GM12878 (cell line): ENCODE measurements around the gene GAS6. TPM values are rescaled to one million over a fixed set of nuclear protein-coding genes. Genes with fewer than 3 reads are reported as not detected.

Source experiments
- BRCA1 ChIP-seq: IDR thresholded peaks from 2 replicates; pipeline ENCODE4 v1.6.1; 2011; ENCODE audit warnings: low read depth, low read length, improper control_type of control experiment
- FOS ChIP-seq: IDR thresholded peaks from 3 replicates; pipeline ENCODE4 v1.6.1; 2011; ENCODE audit warnings: borderline replicate concordance; ENCODE audit not compliant: insufficient read length; ENCODE audit errors: extremely low read depth
- MLLT1 ChIP-seq: fragments of 450-650 bp; IDR thresholded peaks from 2 replicates; pipeline ENCODE4 v1.6.1; 2016; ENCODE audit warnings: mild to moderate bottlenecking
- POLR2AphosphoS2 ChIP-seq: IDR thresholded peaks from 2 replicates; pipeline ENCODE4 v1.6.1; 2011; ENCODE audit warnings: low read depth, mild to moderate bottlenecking, low read length, improper control_type of control experiment, moderate library complexity
- RELA ChIP-seq: fragments of 450-650 bp; IDR thresholded peaks from 2 replicates; pipeline ENCODE4 v1.8.0; 2014; ENCODE audit warnings: borderline replicate concordance; ENCODE audit not compliant: partially characterized antibody
- REST ChIP-seq: IDR thresholded peaks from 2 replicates; pipeline ENCODE4 v1.6.1; 2012; ENCODE audit warnings: mild to moderate bottlenecking, low read depth, low read length
- SUZ12 ChIP-seq: fragments of 200-600 bp; sonication (generic); IDR thresholded peaks from one replicate; pipeline ENCODE4 v1.6.1; 2018; ENCODE audit warnings: antibody characterized with exemption, mild to moderate bottlenecking; ENCODE audit not compliant: unreplicated experiment
- ZNF274 ChIP-seq: IDR thresholded peaks from one replicate; pipeline ENCODE4 v1.8.0; 2011; ENCODE audit not compliant: insufficient read length, insufficient read depth
- polyA plus RNA-seq, 11 experiments: library from polyadenylated mRNA; depleted of rRNA in 4 of 11; unstranded in 6 of 11; stranded (reverse) in 5 of 11; fragments of >200 nt; fragmentation: Nextera tagmentation in 4 of 11; fragmentation: Illumina TruSeq in 1 of 11; extraction: Ambion mirVana in 4 of 11; extraction: Trizol in 1 of 11; gene quantifications; 1 replicate in 1 of 11; 2 replicates in 10 of 11; pipeline versions ENCODE4 v1.2.1 to v1.2.3, GENCODE V29; 2011 to 2016; ENCODE audit warnings: inconsistent platforms in 2 of 11, missing spikeins in 2 of 11, low read depth in 1 of 11
- total RNA-seq, 4 experiments: library from RNA; depleted of rRNA in 3 of 4; stranded (reverse); fragments of >200 nt in 3 of 4; fragmentation: Illumina TruSeq in 1 of 4; extraction: Trizol in 1 of 4; gene quantifications; 2 replicates each; pipeline versions ENCODE4 v1.2.1 to v1.2.3, GENCODE V29; 2013 to 2021
- TF ChIP-seq, protein P1 (sequence below): fragments of 450-650 bp; conservative IDR thresholded peaks from 2 replicates; pipeline ENCODE4 v1.6.1; 2017; ENCODE audit warnings: mild to moderate bottlenecking, moderate library complexity
- TF ChIP-seq, protein P2 (sequence below): IDR thresholded peaks from 2 replicates; pipeline ENCODE4 v1.6.1; 2011; ENCODE audit warnings: borderline replicate concordance, low read depth, mild to moderate bottlenecking, moderate library complexity, mixed read lengths, low read length; ENCODE audit not compliant: insufficient read depth; ENCODE audit errors: extremely low read length

GAS6 gene
- total and polyA plus RNA-seq, 10 of the 15 experiments (the other 5 are each of a cell fraction or from before 2014, with no cell fraction given), result 0.03 to 0.59 (median 0.10) TPM; not detected in 2

- TF ChIP-seq SUZ12 (no peak), FOS (no peak), RELA (no peak), BRCA1 (no peak), MLLT1 (no peak), REST (no peak), POLR2AphosphoS2 (no peak), ZNF274 (no peak)
- TF ChIP-seq, protein P1, sequence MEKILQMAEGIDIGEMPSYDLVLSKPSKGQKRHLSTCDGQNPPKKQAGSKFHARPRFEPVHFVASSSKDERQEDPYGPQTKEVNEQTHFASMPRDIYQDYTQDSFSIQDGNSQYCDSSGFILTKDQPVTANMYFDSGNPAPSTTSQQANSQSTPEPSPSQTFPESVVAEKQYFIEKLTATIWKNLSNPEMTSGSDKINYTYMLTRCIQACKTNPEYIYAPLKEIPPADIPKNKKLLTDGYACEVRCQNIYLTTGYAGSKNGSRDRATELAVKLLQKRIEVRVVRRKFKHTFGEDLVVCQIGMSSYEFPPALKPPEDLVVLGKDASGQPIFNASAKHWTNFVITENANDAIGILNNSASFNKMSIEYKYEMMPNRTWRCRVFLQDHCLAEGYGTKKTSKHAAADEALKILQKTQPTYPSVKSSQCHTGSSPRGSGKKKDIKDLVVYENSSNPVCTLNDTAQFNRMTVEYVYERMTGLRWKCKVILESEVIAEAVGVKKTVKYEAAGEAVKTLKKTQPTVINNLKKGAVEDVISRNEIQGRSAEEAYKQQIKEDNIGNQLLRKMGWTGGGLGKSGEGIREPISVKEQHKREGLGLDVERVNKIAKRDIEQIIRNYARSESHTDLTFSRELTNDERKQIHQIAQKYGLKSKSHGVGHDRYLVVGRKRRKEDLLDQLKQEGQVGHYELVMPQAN, result no peak
- TF ChIP-seq, protein P2, sequence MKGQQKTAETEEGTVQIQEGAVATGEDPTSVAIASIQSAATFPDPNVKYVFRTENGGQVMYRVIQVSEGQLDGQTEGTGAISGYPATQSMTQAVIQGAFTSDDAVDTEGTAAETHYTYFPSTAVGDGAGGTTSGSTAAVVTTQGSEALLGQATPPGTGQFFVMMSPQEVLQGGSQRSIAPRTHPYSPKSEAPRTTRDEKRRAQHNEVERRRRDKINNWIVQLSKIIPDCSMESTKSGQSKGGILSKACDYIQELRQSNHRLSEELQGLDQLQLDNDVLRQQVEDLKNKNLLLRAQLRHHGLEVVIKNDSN, result no peak
Measured at GRCh38 chr13:113898391-113898790, 34.5 kb upstream of the GAS6 start (continued).
